ENCODE measurements around the gene APOE.

Gene APOE

GRCh38 chr19:44894052-44894400 is 11.6 kb upstream of the APOE start:
- TF ChIP-seq, protein P1, sequence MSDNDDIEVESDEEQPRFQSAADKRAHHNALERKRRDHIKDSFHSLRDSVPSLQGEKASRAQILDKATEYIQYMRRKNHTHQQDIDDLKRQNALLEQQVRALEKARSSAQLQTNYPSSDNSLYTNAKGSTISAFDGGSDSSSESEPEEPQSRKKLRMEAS (IDR thresholded peaks at IDR 0.05) = no peak
- no peak for TF ChIP-seq TCF12 (IDR thresholded peaks at IDR 0.05; ENCODE audit: low read depth)
- TF ChIP-seq RAD21 (IDR thresholded peaks at IDR 0.05; ENCODE audit: low read depth) = no peak
- TF ChIP-seq CREB1 (IDR thresholded peaks at IDR 0.05; ENCODE audit: low read depth) = no peak
- no peak for TF ChIP-seq USF1 (IDR thresholded peaks at IDR 0.05)
- TF ChIP-seq, protein P2, sequence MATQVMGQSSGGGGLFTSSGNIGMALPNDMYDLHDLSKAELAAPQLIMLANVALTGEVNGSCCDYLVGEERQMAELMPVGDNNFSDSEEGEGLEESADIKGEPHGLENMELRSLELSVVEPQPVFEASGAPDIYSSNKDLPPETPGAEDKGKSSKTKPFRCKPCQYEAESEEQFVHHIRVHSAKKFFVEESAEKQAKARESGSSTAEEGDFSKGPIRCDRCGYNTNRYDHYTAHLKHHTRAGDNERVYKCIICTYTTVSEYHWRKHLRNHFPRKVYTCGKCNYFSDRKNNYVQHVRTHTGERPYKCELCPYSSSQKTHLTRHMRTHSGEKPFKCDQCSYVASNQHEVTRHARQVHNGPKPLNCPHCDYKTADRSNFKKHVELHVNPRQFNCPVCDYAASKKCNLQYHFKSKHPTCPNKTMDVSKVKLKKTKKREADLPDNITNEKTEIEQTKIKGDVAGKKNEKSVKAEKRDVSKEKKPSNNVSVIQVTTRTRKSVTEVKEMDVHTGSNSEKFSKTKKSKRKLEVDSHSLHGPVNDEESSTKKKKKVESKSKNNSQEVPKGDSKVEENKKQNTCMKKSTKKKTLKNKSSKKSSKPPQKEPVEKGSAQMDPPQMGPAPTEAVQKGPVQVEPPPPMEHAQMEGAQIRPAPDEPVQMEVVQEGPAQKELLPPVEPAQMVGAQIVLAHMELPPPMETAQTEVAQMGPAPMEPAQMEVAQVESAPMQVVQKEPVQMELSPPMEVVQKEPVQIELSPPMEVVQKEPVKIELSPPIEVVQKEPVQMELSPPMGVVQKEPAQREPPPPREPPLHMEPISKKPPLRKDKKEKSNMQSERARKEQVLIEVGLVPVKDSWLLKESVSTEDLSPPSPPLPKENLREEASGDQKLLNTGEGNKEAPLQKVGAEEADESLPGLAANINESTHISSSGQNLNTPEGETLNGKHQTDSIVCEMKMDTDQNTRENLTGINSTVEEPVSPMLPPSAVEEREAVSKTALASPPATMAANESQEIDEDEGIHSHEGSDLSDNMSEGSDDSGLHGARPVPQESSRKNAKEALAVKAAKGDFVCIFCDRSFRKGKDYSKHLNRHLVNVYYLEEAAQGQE (IDR thresholded peaks at IDR 0.05; ENCODE audit: low read depth) = no peak
- no peak for TF ChIP-seq TAF1 (IDR thresholded peaks at IDR 0.05; ENCODE audit: low read depth)
- no peak for TF ChIP-seq CEBPB (IDR thresholded peaks at IDR 0.05)
- TF ChIP-seq TEAD4 (IDR thresholded peaks at IDR 0.05) = no peak
- no peak for TF ChIP-seq ZBTB7A (IDR thresholded peaks at IDR 0.05; ENCODE audit: low read depth)
- TF ChIP-seq FOXM1 (IDR thresholded peaks at IDR 0.05; ENCODE audit: borderline replicate concordance, low read depth) = no peak
- TF ChIP-seq YY1 (IDR thresholded peaks at IDR 0.05; ENCODE audit: low read depth) = no peak
- no peak for TF ChIP-seq EP300 (IDR thresholded peaks at IDR 0.05; ENCODE audit: borderline replicate concordance)
- no peak for TF ChIP-seq EGR1 (IDR thresholded peaks at IDR 0.05)
- no peak for TF ChIP-seq NFIC (IDR thresholded peaks at IDR 0.05)

- TF ChIP-seq TCF12 (IDR thresholded peaks at IDR 0.05; ENCODE audit: low read depth) (no peak), NFIC (IDR thresholded peaks at IDR 0.05) (no peak), EGR1 (IDR thresholded peaks at IDR 0.05) (no peak)
These were observed 10.7 kb upstream of the APOE start for GRCh38 chr19:44894946-44895345.

DNA sequence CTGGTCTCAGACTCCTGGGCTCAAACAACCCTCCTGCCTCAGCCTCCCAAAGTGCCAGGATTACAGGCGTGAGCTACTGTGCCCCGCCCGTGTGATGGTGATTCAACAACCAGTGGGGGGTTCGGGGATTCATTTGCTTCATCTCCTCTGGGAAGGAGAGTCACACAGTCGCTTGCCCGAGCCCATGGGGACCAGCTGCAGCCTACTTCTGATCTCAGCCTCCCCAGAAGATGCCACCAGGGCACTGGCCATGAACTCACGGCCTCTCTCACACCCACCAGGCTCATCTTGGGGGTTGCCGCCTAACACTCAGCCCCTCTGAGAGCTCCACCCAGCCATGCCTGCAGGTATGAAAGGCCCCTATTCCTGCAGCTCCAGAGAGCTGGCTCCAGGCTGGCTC is 7.8 kb upstream of the APOE start:
- no peak for TF ChIP-seq TCF12 (IDR thresholded peaks at IDR 0.05; ENCODE audit: low read depth)
- TF ChIP-seq, protein P1 (IDR thresholded peaks at IDR 0.05) = no peak
- TF ChIP-seq, protein P2 (IDR thresholded peaks at IDR 0.05; ENCODE audit: low read depth) = no peak
- no peak for TF ChIP-seq NFIC (IDR thresholded peaks at IDR 0.05)
- no peak for TF ChIP-seq USF1 (IDR thresholded peaks at IDR 0.05)

DNA sequence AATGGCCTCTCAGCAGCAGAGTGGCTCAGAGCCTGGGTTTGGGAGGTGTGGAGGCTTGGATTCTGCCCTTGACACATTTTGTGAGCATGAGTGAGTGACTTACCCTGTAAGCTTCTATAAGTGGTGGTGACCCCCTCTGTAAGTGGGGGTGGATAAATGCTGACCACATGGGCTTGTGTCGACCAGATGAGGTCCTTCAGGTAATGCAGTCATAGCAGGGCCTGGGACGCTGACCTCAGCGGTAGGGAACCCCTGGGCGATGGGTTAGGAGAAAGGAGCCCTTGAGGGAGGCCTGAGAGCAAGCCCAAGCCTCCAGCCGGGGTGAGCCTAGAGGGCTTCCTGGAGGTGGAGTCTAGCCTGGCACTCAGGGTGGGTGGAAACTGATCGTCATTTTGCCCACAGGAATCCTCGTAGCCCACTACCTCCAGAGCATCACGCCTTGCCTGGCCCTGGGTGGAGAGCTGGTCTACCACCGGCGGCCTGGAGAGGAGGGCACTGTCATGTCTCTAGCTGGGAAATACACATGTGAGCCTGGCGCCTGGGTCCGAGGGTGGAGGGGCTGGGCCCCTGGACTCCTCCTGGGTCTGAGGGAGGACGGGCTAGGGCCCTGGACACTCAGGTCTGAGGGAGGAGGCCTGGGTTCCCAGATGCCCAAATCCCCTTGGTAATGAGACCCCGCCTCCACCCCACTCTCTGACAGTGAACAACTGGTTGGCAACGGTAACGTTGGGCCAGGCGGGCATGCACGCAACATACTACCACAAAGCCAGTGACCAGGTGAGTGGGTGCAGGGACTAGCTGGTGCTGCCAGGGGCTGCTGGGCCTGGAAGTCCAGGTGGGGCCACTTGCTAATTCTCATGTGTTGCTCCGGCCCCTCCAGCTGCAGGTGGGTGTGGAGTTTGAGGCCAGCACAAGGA is 5.0 kb upstream of the APOE start:
- TF ChIP-seq, protein P2 (IDR thresholded peaks at IDR 0.05; ENCODE audit: low read depth) = no peak
- TF ChIP-seq EP300 (IDR thresholded peaks at IDR 0.05; ENCODE audit: borderline replicate concordance) = no peak
- TF ChIP-seq RAD21 (IDR thresholded peaks at IDR 0.05; ENCODE audit: low read depth) = no peak
- no peak for TF ChIP-seq YY1 (IDR thresholded peaks at IDR 0.05; ENCODE audit: low read depth)
- no peak for TF ChIP-seq ZBTB7A (IDR thresholded peaks at IDR 0.05; ENCODE audit: low read depth)
- no peak for TF ChIP-seq FOXM1 (IDR thresholded peaks at IDR 0.05; ENCODE audit: borderline replicate concordance, low read depth)
- no peak for TF ChIP-seq TEAD4 (IDR thresholded peaks at IDR 0.05)
- no peak for TF ChIP-seq EGR1 (IDR thresholded peaks at IDR 0.05)
- TF ChIP-seq CEBPB (IDR thresholded peaks at IDR 0.05) = no peak
- TF ChIP-seq, protein P1 (IDR thresholded peaks at IDR 0.05) = no peak
- TF ChIP-seq USF1 (IDR thresholded peaks at IDR 0.05) = no peak
- no peak for TF ChIP-seq CREB1 (IDR thresholded peaks at IDR 0.05; ENCODE audit: low read depth)
- TF ChIP-seq TCF12 (IDR thresholded peaks at IDR 0.05; ENCODE audit: low read depth) = no peak
- no peak for TF ChIP-seq NFIC (IDR thresholded peaks at IDR 0.05)
- no peak for TF ChIP-seq TAF1 (IDR thresholded peaks at IDR 0.05; ENCODE audit: low read depth)

Data from Ishikawa (cell line).